GM18508 (cell line): ENCODE measurements around the gene TMEM178B.

ENCODE experiments used
- ATAC-seq: cut with Tn5 transposase; IDR thresholded peaks from one replicate; pipeline ENCODE4 v1.9.1; 2021; ENCODE audit warnings: moderate number of reproducible peaks; ENCODE audit not compliant: insufficient read depth, unreplicated experiment

The TMEM178B gene

DNA sequence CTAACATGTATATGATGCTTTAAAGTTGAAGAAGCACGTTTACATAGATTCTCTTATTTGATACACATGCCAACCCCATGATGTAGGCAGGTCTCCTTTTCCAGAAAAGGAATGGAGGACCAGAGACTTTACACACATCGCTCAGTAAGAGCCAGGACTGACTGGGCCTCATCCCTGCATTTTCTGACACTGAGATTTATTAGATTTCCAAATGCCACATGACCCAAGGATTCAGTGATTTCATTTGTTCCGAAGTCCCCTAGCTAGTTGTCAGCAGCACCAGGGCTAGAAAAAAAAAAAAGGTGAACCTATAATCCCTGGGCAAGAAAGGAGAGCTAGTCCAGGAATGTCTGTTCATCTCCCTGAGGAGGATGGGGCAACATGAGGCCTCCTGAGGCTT lies 334.0 kb downstream of the TMEM178B start:
- no peak for ATAC-seq

DNA sequence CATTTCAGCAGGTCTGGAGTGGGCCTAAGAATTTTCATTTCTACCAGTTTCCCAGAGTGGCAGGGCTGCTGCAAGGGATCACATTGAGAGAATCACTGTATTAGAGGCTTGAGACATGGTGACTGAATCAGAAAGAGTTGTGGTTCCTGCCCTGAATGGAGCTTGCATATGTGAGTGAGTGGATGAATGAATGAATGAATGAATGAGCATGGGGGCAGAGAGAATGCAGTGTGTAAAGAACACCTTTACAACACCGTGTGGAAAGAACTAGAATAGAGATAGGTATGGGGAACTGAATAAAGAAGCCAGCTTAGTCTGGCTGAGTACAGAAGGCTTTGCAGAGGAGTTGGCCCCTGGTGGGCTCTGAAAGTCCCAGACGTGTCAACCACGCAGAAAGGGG lies 334.6 kb downstream of the TMEM178B start:
- no peak for ATAC-seq

DNA sequence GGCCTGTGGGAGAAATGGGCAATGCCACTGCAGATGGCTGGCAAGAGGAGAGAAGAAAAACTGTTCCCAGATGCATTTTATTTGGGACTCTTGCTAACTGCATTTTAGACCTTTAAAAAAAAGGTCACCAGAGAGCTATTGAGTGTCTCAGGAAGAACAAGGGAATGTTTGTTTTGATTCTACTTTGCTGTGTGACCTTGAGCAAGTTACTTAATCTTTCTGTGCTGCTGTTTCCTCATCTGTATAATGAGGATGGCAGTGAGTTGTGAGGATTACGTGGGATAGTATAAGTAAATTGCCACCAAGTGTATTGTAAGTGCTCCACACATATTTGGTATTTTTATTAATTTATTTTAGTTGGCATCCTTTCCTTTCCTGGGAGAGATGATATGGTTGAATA lies 335.4 kb downstream of the TMEM178B start:
- no peak for ATAC-seq

DNA sequence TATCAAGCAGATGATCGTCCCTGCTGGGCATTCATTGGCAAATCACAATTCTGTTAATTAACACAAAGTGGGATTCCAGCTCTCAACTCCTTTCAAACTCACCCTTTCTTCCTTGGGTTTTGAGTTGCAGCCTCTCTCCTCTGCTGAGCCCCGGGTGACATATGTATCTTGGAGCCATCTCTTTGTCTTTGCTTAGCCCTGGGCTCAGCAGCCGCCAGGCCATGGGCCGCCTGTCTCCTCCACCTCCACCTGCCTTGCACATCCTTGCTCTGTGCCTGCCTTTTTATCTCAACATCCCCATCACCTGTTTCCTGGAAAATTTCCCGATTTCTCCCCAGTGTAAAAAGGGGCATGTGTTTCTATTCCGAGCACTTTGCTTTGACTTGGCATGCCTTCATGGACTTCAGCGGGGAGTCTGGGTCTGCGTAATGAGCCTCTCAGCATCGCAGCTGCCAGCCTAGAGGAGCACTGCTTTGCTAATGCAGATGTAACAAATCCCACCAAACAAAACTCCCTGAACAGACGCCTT lies 336.0 kb downstream of the TMEM178B start:
- no peak for ATAC-seq

DNA sequence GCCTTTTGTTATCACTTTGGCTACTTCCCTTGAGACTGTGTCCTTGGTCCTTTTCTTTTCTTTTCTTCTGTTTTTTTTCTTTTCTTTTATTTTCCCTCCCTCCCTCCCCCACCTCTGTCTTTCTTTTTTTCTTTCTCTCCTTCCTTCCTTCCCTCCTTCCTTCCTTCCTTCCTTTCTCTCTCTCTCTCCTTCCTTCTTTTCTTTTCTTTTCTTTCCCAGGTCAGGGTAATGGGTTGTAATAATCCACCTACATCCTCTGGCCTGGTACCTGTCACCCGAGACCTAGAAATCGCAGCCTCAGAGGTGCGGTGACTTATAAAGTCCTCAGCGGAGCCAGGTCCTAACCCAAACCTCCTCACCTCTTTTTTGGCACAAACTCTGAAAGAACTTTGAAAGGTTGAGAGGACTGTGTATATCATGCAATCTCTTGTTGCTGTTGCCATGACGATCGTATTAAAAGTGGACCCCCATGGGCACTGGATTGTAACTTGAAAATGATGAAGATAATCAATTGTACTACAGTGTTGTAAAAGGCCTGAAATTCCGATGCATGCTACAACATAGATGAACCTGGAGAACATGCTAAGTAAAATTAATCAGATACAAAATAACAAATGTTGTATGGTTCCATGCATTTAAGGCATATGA lies 336.6 kb downstream of the TMEM178B start:
- no peak for ATAC-seq

DNA sequence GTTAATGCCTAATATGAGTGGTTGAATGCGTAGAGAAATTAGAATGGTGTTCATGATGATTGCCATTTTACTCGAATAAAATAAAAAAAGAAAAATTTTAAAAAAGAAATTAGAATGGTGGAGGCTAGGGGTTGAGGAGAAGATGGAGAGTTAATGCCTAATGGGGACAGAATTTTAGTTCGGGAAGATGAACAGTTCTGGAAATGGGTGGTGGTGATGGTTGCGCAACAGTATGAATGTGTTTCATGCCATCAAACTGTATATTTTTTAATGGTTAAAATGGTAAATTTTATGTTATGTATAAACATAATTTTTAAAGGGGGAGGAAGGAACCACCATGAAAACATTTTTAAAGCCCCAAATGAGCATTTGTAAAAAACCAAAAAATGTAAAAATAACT lies 337.3 kb downstream of the TMEM178B start:
- no peak for ATAC-seq

DNA sequence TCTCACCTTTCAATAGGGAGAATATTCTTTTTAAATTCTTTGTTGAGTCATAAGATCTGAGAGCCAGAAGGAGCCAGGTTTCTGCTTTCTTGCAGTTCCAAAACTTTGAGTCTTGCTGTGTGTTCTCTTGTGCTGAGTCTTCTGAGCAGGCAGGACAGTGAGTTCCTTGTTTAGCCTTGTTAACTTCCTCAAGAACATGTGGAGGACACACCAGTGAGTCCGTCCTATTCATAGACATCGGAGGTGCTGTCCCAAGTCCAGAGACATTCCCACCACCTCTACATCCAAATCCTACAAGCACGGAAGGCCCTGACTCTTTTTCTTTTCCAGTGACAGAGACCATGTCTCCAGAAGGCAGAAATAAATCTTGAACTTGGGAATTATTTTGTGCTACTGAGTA lies 342.1 kb downstream of the TMEM178B start:
- no peak for ATAC-seq

DNA sequence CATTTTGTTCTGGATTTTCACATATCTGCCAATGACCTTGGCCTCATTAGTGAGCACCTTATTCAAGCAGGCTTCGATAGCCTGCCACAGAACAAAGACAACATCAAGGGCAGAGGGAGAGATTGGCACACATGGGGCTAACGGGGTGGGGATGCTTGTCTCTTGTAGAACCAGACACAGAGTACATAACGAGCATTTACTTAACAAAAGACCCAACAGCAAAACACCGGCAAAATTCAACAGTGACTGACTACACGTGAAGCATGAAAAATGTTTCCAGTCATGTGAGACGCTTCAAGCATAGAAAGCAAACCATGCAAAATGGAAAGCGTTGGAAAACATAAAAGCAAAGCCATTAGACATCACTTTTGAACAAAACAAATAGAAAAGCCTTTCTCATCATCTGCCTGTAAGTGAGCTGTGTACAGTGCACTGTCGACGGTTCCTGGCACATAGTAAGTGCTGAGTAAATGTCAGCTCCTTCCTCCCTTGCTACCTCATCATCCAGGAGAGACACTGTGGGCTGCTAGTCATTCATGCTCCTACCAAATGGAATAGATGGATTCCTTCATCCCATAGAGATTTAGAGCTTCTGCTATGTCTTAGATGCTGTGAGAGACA lies 342.9 kb downstream of the TMEM178B start:
- ATAC-seq: no peak

DNA sequence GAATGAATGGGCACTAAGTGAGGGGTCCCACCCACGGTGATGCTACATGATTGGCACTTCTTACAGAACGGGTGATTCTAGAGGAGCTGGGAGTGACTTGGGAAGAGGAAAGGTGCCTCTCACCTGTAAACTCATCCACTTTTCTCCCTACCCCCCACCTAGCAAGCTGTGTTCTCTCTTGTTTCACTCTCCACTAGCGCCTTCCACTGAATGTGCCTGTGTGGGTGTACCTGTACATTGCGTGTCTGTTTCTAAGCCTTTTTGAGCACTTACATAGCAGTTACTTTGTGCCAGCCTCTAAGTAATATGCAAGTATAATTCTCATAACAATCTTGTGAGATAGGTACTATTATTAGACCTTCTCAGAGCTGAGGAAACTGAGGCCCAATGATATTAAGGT lies 343.6 kb downstream of the TMEM178B start:
- ATAC-seq: no peak

DNA sequence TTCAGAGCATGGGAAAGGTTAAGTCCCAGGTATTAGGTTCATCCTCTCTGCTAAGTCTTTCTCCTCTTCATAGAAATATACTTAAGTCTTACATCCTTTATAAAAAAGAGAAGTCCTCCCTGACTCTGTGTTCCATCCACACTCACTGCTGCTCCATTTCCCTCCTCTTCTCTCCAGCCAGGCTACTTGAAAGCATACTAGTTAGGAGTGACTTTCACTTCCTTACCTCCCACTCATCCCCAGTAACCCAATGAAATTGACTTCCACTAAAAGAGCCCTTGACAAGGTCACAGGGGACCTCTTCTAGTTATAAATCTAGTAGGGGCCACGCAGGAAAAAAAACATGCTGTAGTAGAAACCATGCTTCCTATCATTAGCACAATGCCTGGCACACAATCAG lies 344.2 kb downstream of the TMEM178B start:
- ATAC-seq: no peak

DNA sequence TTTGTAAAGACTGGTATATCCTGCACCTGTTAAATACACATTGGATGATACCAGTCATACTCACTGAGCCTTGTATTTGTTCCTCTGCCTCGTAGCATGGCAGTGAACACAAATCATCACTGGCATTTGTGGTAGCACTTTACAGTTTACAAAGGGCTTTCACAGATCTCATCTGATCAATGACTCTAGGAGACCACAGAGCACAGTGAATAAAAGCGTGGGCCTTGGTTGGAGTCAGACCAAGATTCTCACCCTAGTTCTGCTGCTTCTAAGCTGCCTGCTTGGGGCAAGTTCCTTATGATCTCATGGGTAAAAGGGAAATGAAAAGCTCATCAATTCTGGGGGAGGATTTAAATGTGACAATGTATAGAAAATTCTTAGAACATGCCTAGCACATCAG lies 347.4 kb downstream of the TMEM178B start:
- no peak for ATAC-seq

DNA sequence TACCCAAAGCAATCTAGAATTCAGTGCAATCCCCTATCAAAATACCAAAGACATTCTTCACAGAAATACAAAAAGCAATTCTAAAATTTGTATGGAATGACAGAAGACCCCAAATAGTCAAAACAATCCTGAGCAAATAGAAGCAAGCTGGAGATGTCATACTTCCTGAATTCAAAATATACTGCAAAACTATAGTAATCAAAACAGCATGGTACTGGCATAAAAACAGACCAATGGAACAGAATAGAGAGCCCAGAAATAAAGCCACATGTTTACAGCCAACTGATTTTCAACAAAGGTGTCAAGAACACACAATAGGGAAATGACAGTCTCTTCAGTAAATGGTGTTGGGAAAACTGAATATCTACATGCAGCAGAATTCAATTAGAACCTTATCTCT lies 353.3 kb downstream of the TMEM178B start:
- no peak for ATAC-seq

DNA sequence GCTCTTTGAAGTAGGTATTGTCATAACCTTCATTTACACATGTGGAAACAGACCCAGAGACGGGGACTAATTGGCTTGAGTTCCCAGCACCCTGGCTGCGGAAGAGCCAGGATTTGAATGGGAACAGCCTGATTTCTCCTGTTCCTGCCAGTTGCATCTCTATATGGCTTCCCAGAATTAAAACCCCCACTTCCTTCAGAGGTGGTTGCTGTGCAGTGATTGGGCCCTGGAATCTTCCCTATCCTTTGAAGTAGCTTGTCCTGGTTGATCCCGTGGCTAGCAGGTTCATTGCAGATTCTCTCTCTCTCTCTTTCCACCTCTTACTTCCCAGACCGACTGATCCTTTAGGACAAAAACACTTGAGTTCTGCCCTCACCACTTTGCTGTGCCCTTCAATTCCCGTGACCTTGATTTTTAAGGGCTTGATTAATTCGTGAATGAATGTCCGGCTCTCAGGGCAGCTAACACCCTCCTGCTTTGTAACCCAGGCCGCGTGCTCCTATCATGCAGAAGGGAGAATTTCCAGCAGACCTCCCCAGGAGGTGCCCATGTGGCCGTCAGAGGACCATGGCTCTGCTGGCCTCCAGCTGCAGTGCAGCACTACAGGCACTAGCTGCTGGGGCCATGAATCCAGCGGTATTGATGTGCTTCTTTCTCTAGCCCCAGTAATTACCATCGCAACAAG lies 356.7 kb downstream of the TMEM178B start:
- ATAC-seq: no peak

DNA sequence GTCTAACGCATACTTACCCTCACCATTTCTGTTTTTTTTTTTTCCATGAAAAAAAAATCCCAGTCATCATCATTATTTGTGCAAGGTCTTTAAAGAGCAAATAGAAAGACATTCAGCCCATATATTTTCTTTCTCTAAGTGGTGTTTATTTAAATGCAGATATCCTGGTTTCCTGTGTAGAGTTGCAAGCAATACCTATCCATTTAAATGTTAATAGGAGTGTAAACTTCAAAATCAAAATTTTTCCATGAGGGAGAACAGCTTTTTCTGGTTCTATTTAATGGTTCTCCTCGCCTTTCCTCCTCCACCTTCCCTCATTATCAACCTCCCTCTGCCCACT lies 357.2 kb downstream of the TMEM178B start:
- no peak for ATAC-seq

DNA sequence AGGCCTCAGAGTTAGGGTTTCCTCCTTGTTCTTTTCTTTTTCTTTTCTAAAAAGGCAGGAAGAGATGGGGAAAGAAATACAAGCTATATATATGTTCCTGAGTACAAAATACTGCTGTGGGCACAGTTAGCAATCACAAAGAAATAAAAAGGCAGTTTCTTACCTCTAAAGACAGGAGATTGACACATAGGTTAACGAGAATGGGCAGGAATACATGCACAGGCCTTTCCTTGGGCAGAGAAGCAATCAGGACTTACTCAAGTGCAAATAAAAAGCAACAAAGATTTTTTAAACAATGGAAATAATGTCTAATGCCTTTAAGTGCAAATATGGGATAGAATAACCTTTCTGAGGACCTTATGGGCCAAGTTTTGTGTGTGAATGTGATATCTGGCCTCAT lies 357.8 kb downstream of the TMEM178B start:
- ATAC-seq: no peak

DNA sequence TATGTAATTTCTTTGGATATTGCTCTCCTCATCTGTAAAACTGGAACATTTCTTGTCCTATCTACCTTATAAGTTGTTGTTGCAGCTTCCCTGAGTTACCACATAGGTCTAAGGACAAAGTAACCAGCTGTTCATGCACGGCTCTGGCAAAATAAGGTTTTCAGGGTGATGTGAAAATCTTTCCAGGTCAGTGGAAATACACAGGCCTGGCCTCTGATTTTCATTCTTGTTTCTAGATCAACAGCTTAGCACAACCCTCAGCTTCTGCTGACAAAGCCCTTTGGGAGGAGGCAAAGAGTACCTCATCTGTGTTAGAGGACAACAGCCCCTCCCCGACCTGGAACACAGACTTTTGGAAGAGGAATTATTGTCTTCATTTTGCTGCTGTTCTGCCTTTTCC lies 359.8 kb downstream of the TMEM178B start:
- no peak for ATAC-seq

DNA sequence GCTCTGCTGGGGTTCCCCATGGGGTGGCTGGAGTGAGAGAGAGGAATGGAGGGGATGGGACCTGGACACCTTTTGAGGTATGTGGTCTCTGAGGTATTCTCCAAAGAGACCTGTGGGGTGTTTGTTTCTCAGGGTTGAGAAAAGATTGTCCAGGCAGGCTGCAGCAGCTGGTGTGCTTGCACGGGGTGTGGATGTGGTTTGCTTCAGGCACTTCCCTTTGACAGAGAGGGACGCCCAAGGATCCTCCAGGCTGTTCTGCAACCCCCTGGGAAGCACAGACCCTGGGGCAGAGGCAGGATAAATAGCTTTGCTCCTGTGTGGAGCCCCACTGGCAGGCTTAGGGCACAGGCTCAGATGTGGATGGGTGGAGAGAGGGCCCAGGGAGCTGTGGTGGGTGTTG lies 362.3 kb downstream of the TMEM178B start:
- ATAC-seq: no peak

DNA sequence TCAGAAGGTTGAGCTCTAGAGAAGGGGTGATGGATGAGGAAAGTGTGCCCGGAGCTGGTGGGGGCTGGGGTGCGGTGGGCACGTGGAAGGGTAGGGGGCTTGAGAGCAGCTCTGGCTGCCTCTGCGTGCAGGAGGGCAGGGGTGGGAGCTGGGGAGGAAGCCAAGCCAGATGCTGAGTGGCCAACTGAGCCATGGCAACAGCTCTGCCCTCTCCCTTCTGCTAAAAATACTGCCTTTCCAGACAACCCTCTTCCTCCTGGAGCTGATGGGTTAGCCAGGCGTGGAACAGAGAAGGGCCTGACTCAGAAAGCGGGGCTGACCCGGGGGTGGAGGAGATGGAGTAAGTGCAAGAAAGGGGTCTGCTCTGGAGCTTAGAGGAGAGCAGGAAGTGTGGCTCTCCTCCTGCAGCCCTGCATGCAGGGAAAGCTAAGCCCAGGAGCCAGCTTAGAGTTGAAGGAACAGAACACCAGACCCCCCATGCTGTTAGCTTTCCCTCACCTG lies 362.8 kb downstream of the TMEM178B start:
- no peak for ATAC-seq

DNA sequence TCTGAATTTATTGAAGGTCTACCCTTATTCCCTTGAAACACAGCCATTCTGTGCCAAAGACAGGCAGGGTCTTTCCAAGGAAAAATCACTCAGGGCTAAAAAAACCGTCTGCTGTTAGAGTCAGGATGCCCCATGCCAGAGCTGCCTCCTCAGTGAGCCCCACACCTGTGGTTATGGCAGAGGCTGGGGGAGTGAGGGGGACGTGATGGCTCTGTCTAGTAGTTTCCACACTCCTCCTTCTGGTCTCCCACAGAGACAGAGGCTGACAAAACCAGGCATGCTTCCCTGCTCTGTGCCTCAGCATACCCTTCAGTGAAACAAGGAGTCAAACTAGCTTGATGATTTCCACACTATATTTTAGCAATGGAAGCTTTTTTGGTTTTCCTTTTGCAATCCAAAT lies 365.3 kb downstream of the TMEM178B start:
- ATAC-seq: no peak

DNA sequence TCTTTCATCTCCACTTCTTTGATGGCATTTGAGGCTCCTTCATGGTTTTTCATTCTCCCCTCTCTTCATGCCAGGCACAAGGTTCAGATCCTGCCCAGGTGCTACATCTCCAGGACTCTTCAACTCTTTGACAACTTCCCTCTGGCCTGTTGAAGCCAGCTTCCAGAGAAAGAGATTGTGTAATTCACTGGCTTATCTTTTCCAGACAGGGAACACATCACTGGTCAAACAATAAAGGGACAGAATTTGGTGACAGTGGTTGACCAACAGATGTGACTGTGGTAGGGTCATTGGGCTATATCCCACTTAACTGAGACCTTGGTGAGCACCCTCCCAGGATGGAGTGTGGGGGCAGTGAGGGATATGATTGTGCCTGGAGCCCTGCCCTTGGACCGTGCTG lies 365.9 kb downstream of the TMEM178B start:
- ATAC-seq: no peak

DNA sequence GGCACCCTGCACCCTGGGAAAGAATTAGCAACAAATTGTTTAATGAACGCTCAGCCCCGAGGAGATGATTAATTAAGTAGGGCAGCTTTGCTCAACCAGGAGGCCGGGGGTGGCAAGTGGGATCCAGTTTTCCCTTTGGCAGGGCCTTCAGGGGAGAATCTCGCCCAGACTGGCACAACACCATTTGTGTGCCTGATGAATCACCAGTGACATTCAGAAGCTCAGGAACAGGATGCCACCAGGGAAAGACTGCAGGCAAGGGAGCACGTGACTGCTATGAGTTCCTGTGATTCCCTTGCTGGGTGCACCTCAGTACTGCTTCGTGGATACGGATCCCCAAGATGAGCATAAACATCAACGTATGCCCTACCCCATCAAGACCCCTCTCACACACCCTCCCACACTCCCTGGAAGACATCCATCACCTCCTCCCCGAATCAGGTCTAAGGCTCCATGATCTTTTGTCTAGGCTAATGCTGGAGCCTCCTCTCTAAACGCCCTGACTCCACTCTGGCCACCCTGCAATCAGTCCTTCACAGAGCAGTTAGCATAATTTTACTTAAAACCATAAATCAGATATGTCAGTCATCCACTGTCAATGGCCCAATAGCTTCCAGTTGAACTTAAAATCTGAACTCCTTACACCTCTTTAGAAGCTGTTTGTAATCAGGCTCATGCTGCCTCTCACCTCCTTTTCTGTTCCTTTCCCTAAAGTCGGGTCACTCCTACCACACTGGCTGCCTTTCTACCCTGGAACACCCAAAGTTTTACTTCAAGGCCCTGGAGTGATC lies 368.2 kb downstream of the TMEM178B start:
- no peak for ATAC-seq
